Neural progenitor cell (in vitro differentiated cells): ENCODE measurements around the gene VTI1A.

Experiments used
- EZH2 ChIP-seq: fragments of 200-600 bp; sonication (generic); IDR thresholded peaks from 2 replicates; pipeline ENCODE4 v1.6.1; 2017; ENCODE audit warnings: antibody characterized with exemption, mild to moderate bottlenecking, moderate library complexity
- EZH2phosphoT487 ChIP-seq: fragments of 200-600 bp; sonication (generic); IDR thresholded peaks from 2 replicates; pipeline ENCODE4 v1.6.1; 2017; ENCODE audit warnings: antibody characterized with exemption
- TF ChIP-seq, protein P1 (sequence below): fragments of 200-600 bp; sonication (generic); IDR thresholded peaks from 2 replicates; pipeline ENCODE4 v1.5.1; 2017; ENCODE audit warnings: antibody characterized with exemption, mild to moderate bottlenecking

DNA sequence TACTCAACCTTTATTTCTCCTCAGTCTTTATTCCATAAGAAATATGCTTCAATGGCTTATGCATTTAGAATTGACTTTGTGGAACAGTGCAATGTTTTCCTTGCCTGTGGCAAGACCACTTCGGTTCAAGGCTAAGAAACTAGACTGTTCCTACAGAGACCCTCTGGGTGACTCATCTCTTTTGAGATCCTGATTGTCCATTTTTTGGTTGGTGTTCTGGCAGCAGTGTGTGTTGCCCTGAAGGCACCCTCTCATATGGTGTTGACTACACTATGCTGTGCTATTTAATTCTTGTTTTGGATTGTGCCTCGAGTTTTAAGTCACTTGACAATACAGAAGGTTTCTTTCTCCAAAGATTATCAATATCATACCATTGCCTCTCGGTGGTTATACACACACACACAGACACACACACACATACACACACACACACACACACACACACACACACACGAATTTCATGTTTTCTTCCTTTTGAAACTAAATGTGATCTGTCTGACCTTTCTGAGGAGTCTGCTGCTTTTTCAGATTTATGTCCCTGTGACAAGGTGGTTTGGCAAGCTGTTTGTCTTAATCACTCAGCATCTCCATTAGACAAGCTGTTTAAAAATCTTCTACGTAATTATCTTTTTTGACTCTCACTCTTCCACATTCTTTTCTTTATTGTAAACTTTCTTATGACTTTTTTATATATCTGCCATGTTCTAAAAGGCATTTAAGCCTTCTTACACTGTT lies 187.2 kb downstream of the VTI1A start:
- TF ChIP-seq EZH2 (no peak), EZH2phosphoT487 (no peak)
- TF ChIP-seq, protein P1, sequence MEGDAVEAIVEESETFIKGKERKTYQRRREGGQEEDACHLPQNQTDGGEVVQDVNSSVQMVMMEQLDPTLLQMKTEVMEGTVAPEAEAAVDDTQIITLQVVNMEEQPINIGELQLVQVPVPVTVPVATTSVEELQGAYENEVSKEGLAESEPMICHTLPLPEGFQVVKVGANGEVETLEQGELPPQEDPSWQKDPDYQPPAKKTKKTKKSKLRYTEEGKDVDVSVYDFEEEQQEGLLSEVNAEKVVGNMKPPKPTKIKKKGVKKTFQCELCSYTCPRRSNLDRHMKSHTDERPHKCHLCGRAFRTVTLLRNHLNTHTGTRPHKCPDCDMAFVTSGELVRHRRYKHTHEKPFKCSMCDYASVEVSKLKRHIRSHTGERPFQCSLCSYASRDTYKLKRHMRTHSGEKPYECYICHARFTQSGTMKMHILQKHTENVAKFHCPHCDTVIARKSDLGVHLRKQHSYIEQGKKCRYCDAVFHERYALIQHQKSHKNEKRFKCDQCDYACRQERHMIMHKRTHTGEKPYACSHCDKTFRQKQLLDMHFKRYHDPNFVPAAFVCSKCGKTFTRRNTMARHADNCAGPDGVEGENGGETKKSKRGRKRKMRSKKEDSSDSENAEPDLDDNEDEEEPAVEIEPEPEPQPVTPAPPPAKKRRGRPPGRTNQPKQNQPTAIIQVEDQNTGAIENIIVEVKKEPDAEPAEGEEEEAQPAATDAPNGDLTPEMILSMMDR: no peak
